Neuronal stem cell (in vitro differentiated cells): ENCODE results near the gene GJB3.

Experiments
- DNase-seq: peaks from one replicate; pipeline ENCODE4 v3.0.0-alpha.2; 2013; ENCODE audit warnings: low spot score
- H2AFZ ChIP-seq: one replicate; pipeline ENCODE4 v1.6.1; 2013; ENCODE audit warnings: mild to moderate bottlenecking, low read length, inconsistent platforms
- H2AK5ac ChIP-seq: 2 replicates; pipeline ENCODE4 v1.6.1; 2013; ENCODE audit warnings: low read depth, mild to moderate bottlenecking, inconsistent platforms, low read length, moderate library complexity, mixed read lengths
- H2BK120ac ChIP-seq: 2 replicates; pipeline ENCODE4 v1.6.1; 2013; ENCODE audit warnings: low read depth, mild to moderate bottlenecking, inconsistent platforms, low read length, moderate library complexity, mixed read lengths
- H2BK12ac ChIP-seq: one replicate; pipeline ENCODE4 v1.6.1; 2013; ENCODE audit warnings: low read length, inconsistent platforms
- H2BK15ac ChIP-seq: 2 replicates; pipeline ENCODE4 v1.6.1; 2013; ENCODE audit warnings: mild to moderate bottlenecking, low read length, inconsistent platforms, mixed read lengths
- H2BK5ac ChIP-seq: one replicate; pipeline ENCODE4 v1.6.1; 2013; ENCODE audit warnings: inconsistent platforms, mild to moderate bottlenecking, low read length, moderate library complexity
- H3K14ac ChIP-seq: one replicate; pipeline ENCODE4 v1.6.1; 2013; ENCODE audit warnings: low read length, inconsistent platforms
- H3K18ac ChIP-seq: 2 replicates; pipeline ENCODE4 v1.6.1; 2013; ENCODE audit warnings: low read length, inconsistent platforms
- H3K23ac ChIP-seq: 2 replicates; pipeline ENCODE4 v1.6.1; 2013; ENCODE audit warnings: low read depth, mild to moderate bottlenecking, mixed read lengths, low read length, inconsistent platforms; ENCODE audit not compliant: poor library complexity
- H3K27ac ChIP-seq: replicated peaks from 3 replicates; pipeline ENCODE4 v1.5.1; 2013; ENCODE audit warnings: low read length, inconsistent platforms
- H3K27me3 ChIP-seq, 3 experiments: 2 replicates each; pipeline ENCODE4 v1.6.1; 2013; ENCODE audit warnings: low read length in 3 of 3, mild to moderate bottlenecking in 2 of 3, inconsistent platforms in 1 of 3, low read depth in 1 of 3, mixed read lengths in 1 of 3, moderate library complexity in 1 of 3; ENCODE audit not compliant: control insufficient read depth in 3 of 3, insufficient read depth in 3 of 3
- H3K36me3 ChIP-seq, 2 donors: replicated peaks in 1 of 2; 2 replicates each; pipeline ENCODE4 v1.6.1; 2013; ENCODE audit warnings: low read length in 2 of 2; ENCODE audit not compliant: control insufficient read depth in 2 of 2, insufficient read depth in 2 of 2
- H3K4ac ChIP-seq: 2 replicates; pipeline ENCODE4 v1.6.1; 2013; ENCODE audit warnings: inconsistent platforms, mild to moderate bottlenecking, low read length, moderate library complexity
- H3K4me1 ChIP-seq, 2 donors: 1 replicate in 1 of 2; 2 replicates in 1 of 2; pipeline ENCODE4 v1.6.1; 2013; ENCODE audit warnings: low read length in 2 of 2, low read depth in 1 of 2; ENCODE audit not compliant: control insufficient read depth in 2 of 2, insufficient read depth in 1 of 2
- H3K4me2 ChIP-seq: one replicate; pipeline ENCODE4 v1.6.1; 2013; ENCODE audit warnings: mild to moderate bottlenecking, low read length, inconsistent platforms; ENCODE audit not compliant: insufficient read depth, poor library complexity, severe bottlenecking
- H3K4me3 ChIP-seq, 2 donors: 2 replicates each; pipeline ENCODE4 v1.5.1; 2013; ENCODE audit warnings: low read length in 2 of 2, mild to moderate bottlenecking in 2 of 2, inconsistent platforms in 1 of 2, moderate library complexity in 1 of 2
- H3K79me1 ChIP-seq: one replicate; pipeline ENCODE4 v1.6.1; 2013; ENCODE audit warnings: low read depth, mild to moderate bottlenecking, inconsistent platforms, low read length, moderate library complexity
- H3K9ac ChIP-seq: one replicate; pipeline ENCODE4 v1.6.1; 2013; ENCODE audit warnings: mild to moderate bottlenecking, low read depth, low read length, inconsistent platforms; ENCODE audit not compliant: poor library complexity
- H3K9me3 ChIP-seq, 2 donors: replicated peaks in 1 of 2; 2 replicates each; pipeline versions ENCODE3 to v1.6.1; 2013; ENCODE audit warnings: low read length in 2 of 2, mild to moderate bottlenecking in 2 of 2, inconsistent platforms in 1 of 2, low read depth in 1 of 2, mixed read lengths in 1 of 2, moderate library complexity in 1 of 2; ENCODE audit not compliant: control insufficient read depth in 2 of 2, insufficient read depth in 1 of 2
- H4K8ac ChIP-seq: one replicate; pipeline ENCODE4 v1.6.1; 2013; ENCODE audit warnings: low read depth, mild to moderate bottlenecking, inconsistent platforms, low read length, moderate library complexity
- H4K91ac ChIP-seq: one replicate; pipeline ENCODE4 v1.6.1; 2013; ENCODE audit warnings: low read length, low read depth, mild to moderate bottlenecking, inconsistent platforms; ENCODE audit not compliant: poor library complexity
- WGBS, 2 donors: extraction: QIAGEN DNeasy Blood & Tissue Kit; methylation state at CpG; one replicate each; pipeline ENCODE4 v1.1.7; 2013; ENCODE audit warnings: missing lambda C conversion rate in 2 of 2, mixed read lengths in 1 of 2; ENCODE audit not compliant: insufficient read length in 2 of 2, insufficient replicate concordance in 1 of 2; ENCODE audit errors: extremely low coverage in 2 of 2; 5-methylcytosine and 5-hydroxymethylcytosine counted together

GJB3 gene

DNA sequence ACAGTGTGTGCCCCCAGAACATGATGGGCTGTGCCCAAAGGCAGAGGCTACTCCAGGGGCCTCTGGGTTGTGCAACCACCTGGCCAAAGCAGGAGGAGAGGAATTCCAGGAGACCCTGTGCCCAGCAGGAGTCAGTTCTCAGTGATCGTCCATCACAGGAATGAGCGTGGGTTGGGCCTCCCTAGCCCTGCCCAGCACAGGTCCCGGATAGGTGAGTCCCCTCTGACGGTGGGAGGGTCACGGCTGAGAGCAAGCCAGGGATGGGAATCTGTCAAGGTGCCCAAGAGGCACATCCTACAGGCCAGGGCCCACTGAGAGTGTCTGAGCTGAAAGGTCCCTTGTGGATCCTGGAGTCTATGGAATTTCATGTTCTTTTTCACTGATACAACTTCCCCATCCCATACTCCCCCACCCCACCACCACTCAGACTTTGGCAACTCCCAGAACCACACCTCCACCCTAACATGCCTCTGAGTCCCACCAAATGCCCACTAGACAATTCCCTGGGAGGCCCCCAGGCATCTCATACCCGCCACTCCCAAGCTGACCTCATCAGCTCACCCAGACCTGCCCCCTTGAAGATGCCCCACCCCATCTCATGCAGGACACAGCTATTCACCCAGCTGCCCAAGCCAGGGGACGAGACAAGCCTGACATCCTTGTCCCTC is 18.4 kb upstream of the GJB3 start:
- no peak overlapping the region for H3K23ac ChIP-seq
- no peak overlapping the region for H2BK120ac ChIP-seq
- no peak overlapping the region for H2AFZ ChIP-seq
- peak overlapping the region; percentile 76 for H3K14ac ChIP-seq
- no peak overlapping the region for H3K4me3 ChIP-seq
- no peak overlapping the region for H2BK15ac ChIP-seq
- no peak overlapping the region for H4K8ac ChIP-seq
- no peak for DNase-seq
- H4K91ac ChIP-seq: no peak overlapping the region
- peak overlapping the region; percentile 2 for H3K18ac ChIP-seq
- H3K27me3 ChIP-seq: peaks cover 0 to 13% (median 0%) of the 10 kb centered on the region in 3 experiments
- peaks cover 0 to 2% of the 10 kb centered on the region in 2 donors for H3K4me1 ChIP-seq
- H3K27ac ChIP-seq: no peak overlapping the region
- no peak overlapping the region for H2AK5ac ChIP-seq
- H3K79me1 ChIP-seq: no peaks in the 10 kb centered on the region
- H2BK5ac ChIP-seq: no peak overlapping the region
- no peak overlapping the region for H3K4ac ChIP-seq
- no peaks in the 10 kb centered on the region for H3K36me3 ChIP-seq
- no peak overlapping the region for H3K4me2 ChIP-seq
- no peak overlapping the region for H2BK12ac ChIP-seq
- no CpG with 5 or more reads among the region's 7 CpGs for WGBS, 2 donors
- no peak overlapping the region for H3K9ac ChIP-seq
- H3K9me3 ChIP-seq: no peaks in the 10 kb centered on the region

DNA sequence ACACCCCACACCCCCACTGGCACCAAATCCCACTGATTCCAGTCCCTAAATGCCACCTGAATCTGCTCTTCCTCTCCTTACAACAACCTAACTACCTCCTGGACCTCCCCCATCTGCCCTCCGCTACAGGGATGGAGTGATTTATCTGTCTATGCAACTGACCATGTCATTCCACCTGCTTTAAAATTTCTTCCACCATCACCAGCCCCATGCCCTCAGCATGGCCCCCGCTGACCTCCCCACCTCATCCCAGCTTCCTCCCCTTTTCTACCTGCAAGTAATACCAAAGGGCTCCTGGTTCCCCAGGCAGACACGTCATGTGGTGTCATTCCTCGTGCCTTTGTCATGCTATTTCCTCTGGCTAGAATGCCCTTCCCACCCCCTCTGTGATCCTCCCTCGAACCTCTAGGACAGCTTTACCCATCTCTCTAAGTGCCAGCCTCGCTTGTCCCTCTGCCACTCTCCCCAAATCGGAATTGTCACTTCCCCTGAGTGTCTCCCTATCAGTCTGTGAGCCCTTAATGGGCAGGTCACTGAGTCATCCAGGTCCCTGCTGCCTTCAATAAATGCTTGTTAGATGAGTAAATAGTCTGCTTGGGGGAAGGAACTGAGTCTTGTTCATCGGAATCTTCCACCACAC is 17.8 kb upstream of the GJB3 start:
- no peak overlapping the region for H2AK5ac ChIP-seq
- no peak overlapping the region for H3K18ac ChIP-seq
- no peaks in the 10 kb centered on the region for H3K79me1 ChIP-seq
- no peak overlapping the region for H2BK15ac ChIP-seq
- peaks cover 0 to 2% of the 10 kb centered on the region in 2 donors for H3K4me1 ChIP-seq
- no peaks in the 10 kb centered on the region for H3K9me3 ChIP-seq
- no peak for DNase-seq
- no peak overlapping the region for H3K4me2 ChIP-seq
- H3K9ac ChIP-seq: no peak overlapping the region
- no peak overlapping the region for H2BK5ac ChIP-seq
- no peaks in the 10 kb centered on the region for H3K36me3 ChIP-seq
- H2AFZ ChIP-seq: no peak overlapping the region
- H2BK12ac ChIP-seq: no peak overlapping the region
- peaks cover 0 to 15% (median 0%) of the 10 kb centered on the region in 3 experiments for H3K27me3 ChIP-seq
- H3K27ac ChIP-seq: no peak overlapping the region
- no peak overlapping the region for H3K4ac ChIP-seq
- peak overlapping the region; percentile 76 for H3K14ac ChIP-seq
- H4K8ac ChIP-seq: no peak overlapping the region
- no peak overlapping the region for H2BK120ac ChIP-seq
- H3K23ac ChIP-seq: no peak overlapping the region
- H3K4me3 ChIP-seq: peak overlapping the region in 1 of 2 donors; percentile 9
- WGBS, 2 donors: no CpG with 5 or more reads among the region's 8 CpGs
- H4K91ac ChIP-seq: no peak overlapping the region

DNA sequence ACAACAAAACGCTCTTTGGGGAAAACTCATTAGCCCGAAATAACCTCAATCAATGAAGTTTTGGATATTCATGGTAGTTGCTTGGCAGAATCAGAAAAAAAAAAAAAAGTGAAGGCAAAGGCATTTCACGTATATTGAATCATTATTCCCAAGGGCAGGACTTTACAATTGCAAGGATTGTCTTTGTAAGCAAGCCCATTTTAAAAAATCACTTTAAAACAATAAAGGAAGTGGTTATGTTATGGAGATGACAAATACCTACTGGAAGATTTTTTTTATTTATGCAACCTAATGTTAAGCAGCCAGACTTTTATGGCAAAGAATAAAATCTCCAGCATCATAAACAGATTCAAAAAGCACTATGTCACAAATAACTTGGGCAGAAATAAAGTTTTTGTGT is 12.2 kb upstream of the GJB3 start:
- Histone ChIP-seq H4K91ac (no peak overlapping the region), H2AFZ (no peak overlapping the region), H3K4me2 (no peak overlapping the region), H3K27me3 (peaks cover 0 to 13% (median 2%) of the 10 kb centered on the region in 3 experiments), H2BK12ac (no peak overlapping the region), H3K9ac (no peak overlapping the region), H2BK120ac (no peak overlapping the region), H3K18ac (no peak overlapping the region), H3K14ac (no peak overlapping the region), H3K4me3 (no peak overlapping the region), H3K4ac (no peak overlapping the region), H3K23ac (no peak overlapping the region), H2AK5ac (no peak overlapping the region), H3K4me1 (no peaks in the 10 kb centered on the region), H3K79me1 (no peaks in the 10 kb centered on the region), H3K27ac (no peak overlapping the region), H3K9me3 (no peaks in the 10 kb centered on the region), H2BK15ac (no peak overlapping the region), H2BK5ac (no peak overlapping the region), H3K36me3 (no peaks in the 10 kb centered on the region), H4K8ac (no peak overlapping the region)
- DNase-seq: no peak
- WGBS, 2 donors: no CpG with 5 or more reads among the region's 3 CpGs

DNA sequence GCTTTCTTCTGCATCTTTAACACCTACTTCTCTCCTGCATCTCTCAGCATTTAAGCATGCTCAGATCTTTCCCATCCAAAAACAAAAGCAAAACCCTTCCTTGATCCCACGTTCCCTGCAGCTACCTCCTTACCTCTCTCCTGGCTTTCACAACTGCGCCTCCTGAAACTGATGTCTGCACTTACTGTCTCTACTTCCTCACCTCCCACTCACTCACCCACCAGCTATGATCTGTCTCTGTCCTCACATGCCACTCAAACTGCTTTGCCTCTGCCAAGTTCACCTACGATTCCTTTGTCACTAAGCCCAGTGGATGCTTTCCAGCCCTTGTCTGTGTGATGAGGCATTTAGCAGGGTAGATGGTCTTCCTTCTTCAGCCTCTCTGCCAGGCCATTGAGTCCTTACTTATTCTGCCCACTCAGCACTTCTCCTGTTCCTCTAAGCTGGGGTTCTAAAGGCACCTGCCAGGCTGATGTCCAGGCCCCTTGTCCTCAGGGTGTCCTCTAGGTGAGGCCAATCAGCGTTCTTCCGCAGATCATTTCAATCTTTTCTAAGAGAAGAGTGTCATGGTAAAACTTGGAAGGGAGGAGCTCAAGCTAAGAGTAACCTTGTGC is 10.0 kb upstream of the GJB3 start:
- Histone ChIP-seq H3K14ac (no peak overlapping the region), H3K36me3 (no peaks in the 10 kb centered on the region), H2BK12ac (no peak overlapping the region), H4K91ac (no peak overlapping the region), H3K27ac (no peak overlapping the region), H2AK5ac (no peak overlapping the region), H3K27me3 (peaks cover 0 to 26% (median 2%) of the 10 kb centered on the region in 3 experiments), H3K18ac (no peak overlapping the region), H3K23ac (no peak overlapping the region), H3K4ac (no peak overlapping the region), H3K4me2 (no peak overlapping the region), H2BK120ac (no peak overlapping the region), H3K9me3 (no peaks in the 10 kb centered on the region), H2BK5ac (no peak overlapping the region), H4K8ac (no peak overlapping the region), H3K9ac (no peak overlapping the region), H3K4me1 (no peaks in the 10 kb centered on the region), H3K79me1 (no peaks in the 10 kb centered on the region), H2BK15ac (no peak overlapping the region), H3K4me3 (no peak overlapping the region), H2AFZ (no peak overlapping the region)
- no CpG with 5 or more reads among the region's 5 CpGs for WGBS, 2 donors
- no peak for DNase-seq
